ENCODE results near the gene SRCIN1.
"Not testable (repeated sequence)": the region's sequence is repeated elsewhere in the genome, so short reads cannot be mapped to it uniquely, and the experiment has no call there.

Gene SRCIN1

DNA sequence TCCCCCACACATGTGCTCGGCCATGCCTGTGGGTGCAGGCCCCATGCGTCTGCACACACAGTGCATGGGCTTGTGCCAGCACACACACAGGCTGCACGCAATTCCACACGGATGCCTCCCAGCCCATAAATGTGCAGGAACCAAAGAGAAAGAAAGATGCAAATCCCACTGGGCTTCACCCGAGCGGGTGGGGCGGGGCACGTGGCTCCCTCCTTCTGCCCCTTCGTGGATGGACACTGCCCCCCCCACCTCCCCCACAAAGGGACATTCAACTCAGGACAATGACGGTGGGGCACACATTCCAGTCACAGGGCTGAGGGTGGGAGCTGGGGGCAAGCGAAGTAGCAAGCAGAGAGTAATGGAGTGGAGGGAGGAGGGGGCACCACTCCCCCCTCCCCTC is 74.9 kb downstream of the SRCIN1 start:
- DNase-seq (ENCODE audit: insufficient read length, low spot score); FAIRE-seq: not testable (repeated sequence)

DNA sequence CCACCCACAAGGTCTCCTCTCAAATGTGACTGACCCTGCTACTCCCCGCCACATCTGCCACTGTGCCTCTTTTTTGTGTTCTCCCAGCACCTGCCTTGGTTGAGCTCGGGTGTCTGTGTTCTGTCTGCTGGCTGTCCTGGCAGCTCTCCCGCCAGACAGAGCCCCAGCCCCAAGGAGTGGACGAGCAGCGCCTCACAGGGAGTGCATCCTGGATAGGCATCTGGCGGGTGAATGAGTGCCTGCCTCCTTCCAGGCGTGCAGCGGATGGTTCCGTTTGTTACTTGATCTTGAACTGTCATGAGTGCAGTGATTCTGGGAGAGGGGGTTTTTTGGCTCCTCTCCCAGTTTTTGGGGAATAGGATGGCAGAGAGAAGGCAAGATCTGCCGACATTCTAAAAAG is 77.6 kb downstream of the SRCIN1 start:
- not testable (repeated sequence) for DNase-seq (ENCODE audit: insufficient read length, low spot score); FAIRE-seq

DNA sequence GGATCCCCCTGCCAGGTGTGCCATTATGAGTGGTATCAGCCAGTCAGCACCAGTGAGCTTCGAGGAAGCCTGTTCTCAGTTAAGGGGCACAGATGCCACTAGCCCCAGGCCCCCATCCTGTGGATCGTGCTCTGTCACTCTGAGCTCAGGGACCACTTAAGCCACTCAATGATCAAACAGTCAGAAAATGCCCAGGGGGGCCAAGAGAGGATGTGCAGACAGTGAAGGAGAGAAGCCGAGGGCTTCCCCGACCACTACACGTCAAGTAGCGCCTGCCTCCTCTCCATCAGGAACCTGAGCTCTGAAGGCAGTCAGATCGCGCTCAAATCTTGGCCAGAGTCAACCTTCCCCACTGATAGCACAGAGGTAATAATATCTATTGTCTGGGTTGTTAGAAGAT is 79.2 kb downstream of the SRCIN1 start:
- not testable (repeated sequence) for FAIRE-seq; DNase-seq (ENCODE audit: insufficient read length, low spot score)

DNA sequence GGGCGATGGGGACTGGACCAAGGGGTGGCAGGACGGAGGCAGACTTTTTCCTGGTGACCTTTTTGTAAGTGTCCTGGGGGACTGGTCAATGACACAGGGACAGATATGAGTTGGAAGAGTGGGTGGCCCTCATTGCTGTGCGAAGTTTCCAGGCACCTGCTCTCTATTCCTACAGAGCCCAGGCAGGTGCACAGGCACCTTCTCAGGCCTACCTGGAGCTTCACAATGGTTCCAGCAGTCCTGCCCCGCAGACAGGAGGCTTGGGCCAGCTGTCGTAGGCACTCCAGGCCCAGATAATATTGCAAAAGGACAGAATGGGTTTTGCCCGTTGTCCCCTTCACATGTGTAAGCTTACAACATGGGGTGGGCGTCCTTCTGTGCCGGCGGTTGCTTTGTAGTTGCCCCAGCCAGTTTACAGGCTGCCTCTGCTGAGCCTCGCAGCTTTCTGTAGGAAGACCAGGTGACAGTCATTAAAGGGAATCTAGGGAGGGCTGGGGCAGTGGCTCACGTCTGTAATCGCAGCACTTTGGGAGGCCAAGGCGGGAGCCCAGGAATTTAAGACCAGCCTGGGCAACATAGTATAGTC is 93.2 kb downstream of the SRCIN1 start:
- DNase-seq (ENCODE audit: insufficient read length, low spot score) (no peak), FAIRE-seq (no peak)

DNA sequence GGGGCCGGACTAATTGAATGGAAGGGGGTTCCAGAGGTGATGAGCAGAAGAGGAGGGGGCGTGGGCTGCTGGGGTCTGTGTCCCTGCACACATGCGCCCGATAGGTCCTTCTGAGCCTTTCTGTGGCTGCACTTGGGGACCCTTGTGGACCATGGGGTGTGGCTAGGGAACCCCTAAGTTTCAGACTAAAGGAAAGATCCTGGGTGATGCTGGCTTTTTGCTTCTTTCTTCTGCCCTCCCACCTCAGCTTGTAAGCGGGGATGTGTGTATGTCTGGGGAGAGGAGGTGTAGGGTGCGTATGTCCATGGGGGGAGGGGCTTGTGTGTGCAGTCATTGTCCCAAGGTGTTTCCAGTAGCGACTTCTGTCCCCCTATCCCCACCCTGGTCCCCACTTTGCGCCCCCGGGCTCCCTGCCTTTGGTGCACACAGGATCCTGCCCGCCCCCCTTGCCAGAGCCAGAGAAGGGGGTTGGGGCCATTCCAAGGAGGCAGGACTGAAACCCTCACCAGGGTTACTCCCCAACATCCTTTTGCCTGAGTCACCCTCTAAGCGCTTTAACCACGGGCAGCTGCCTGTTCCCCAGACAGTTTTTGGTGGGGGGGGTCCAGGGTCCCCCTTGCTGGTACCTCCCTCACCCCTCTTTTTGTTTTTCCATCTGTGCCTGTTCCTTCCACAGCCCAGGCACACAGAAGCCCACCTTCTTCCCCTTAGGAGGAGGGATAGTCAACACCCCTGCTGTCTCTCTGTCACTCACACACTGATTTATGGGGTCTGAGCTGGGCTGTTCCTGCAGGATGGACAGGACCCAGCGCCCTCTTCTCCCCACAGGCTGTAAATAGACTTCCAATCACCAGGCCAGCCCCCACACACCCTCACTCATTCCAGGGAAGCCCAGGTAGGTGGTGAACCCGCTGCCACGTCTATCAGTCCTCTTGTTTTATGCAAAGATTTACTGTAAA is 94.3 kb downstream of the SRCIN1 start:
- FAIRE-seq (no peak), DNase-seq (ENCODE audit: insufficient read length, low spot score) (peak; percentile 83)

DNA sequence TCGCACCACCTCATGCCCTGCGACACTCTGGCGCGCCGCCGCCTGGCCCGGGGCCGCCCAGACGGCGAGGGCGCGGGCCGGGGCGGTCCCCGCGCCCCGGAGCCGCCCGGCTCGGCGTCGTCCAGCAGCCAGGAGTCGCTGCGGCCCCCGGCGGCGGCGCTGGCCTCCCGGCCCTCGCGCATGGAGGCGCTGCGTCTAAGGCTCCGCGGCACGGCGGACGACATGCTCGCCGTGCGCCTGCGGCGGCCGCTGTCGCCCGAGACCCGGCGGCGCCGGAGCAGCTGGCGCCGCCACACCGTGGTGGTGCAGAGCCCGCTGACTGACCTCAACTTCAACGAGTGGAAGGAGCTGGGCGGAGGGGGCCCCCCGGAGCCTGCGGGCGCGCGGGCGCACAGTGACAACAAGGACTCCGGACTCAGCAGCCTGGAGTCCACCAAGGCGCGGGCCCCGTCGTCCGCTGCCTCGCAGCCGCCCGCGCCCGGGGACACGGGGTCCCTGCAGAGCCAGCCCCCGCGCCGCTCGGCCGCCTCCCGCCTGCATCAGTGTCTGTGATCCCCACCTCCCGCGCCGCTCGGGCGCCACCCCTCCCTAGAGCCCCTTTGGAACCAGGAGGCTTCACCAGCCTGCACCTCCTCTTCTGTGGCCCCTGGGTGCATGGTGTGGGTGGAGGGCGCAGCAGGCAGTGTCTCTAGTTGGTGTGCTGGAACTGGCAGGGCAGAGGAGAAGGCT is 95.2 kb downstream of the SRCIN1 start:
- DNase-seq (ENCODE audit: insufficient read length, low spot score), result no peak
- no peak for FAIRE-seq

DNA sequence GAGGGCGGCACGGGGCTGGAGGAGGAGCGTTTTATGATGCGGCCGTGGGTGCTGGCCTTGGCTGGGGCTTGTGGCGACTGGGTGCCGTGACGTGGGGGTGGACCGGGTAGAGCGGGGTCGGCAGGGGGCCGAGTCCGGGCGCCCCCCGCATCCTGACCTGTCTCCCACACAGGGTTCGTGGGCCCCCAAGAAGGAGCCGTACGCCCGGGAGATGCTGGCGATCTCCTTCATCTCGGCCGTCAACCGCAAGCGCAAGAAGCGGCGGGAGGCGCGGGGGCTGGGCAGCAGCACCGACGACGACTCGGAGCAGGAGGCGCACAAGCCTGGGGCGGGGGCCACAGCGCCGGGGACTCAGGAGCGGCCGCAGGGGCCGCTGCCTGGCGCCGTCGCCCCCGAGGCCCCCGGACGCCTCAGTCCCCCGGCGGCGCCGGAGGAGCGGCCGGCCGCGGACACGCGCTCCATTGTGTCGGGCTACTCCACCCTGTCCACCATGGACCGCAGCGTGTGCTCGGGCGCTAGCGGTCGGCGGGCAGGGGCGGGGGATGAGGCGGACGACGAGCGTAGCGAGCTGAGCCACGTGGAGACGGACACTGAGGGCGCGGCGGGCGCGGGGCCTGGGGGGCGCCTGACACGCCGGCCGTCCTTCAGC is 95.9 kb downstream of the SRCIN1 start:
- FAIRE-seq (no peak), DNase-seq (ENCODE audit: insufficient read length, low spot score) (no peak)

DNA sequence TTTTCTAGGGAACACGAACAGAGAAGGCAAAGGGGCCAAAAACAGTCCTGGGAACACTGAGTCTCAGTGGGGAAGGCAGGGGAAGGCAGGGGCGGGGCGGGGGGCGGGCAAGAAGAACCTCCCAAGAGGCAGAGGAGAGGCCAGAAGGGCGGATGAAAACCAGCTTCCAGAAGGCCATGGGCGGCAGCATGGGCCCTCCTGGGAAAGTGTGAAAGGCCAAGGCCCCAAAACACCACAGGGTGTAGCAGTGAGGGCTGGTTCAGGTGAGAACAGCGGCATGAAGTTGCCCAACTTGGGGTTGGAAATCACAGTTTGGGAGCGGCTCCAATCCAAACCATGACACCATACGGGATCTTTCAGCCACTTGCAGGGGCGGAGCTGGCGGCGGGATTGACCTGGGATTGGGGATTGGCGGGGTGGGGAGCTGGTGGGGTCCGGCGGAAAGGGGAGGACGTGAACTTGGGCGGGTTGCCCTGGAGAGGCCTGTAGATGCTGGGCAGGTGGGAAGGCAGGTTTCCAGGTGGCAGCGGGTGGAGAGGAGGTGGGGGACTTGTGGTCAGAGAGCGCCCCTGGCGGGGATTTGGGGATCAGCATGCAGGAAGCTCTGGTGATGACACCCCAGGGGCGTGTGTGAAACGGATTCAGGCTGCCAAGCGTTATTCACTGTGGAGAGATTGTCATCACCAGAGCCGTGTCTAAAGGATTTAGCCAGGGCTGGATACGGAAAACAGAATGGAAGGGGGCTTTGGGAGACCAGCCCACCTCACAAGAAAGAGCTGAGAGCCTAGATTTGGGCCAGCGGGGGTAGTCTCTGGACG is 96.6 kb downstream of the SRCIN1 start:
- peak; percentile 72 for DNase-seq (ENCODE audit: insufficient read length, low spot score)
- FAIRE-seq, result no peak

DNA sequence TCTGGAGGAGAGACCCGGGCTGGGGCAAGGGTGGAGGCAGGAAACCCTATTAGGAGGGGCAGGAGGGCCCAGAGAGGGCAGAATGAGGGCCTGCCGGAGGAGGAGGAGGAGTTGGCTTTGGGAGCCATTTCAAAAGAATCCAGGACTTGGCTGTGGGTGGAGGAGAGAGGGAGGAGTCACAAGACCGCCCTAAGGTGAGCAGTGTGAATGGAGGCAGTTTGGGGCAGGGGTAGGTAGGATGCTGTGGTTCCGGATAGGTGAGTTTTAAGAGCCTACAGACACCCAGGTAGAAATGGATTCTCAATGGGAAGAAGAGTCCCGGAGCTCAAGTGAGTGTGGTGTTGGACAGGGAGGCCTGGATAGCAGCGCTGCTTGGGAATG is 97.2 kb downstream of the SRCIN1 start:
- DNase-seq (ENCODE audit: insufficient read length, low spot score) (no peak), FAIRE-seq (no peak)

DNA sequence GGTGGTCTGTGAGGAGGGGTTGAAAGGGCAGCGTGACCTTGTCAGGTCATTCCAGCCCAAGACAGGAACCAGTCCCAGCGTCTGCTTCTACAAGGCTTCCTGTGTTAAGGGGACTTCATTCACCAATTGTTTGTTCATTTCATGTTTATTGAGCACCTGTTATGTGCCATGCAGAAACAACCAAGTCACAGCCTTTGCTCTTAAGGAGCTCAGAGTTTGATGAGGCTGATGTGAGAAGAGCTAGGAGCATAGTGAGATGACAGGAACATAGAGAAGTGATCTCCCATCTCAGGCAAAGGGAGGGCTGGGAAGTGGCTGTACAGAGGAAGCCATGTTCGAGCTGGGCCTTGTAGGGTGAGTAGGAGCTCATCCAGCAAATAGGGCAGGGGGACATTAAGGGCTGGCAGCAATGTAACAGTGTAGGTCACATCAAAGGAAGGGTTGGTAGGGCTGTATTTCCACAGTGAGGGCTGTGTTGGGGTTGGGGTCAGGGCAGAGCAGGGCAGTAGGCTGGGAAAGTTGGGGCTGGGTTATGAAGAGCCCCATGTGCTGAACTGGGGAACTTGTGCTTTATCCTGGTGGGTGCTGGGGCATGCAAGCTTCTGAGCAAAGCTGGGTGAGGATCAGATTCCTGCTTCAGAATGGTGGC is 97.7 kb downstream of the SRCIN1 start:
- no peak for DNase-seq (ENCODE audit: insufficient read length, low spot score)
- no peak for FAIRE-seq

DNA sequence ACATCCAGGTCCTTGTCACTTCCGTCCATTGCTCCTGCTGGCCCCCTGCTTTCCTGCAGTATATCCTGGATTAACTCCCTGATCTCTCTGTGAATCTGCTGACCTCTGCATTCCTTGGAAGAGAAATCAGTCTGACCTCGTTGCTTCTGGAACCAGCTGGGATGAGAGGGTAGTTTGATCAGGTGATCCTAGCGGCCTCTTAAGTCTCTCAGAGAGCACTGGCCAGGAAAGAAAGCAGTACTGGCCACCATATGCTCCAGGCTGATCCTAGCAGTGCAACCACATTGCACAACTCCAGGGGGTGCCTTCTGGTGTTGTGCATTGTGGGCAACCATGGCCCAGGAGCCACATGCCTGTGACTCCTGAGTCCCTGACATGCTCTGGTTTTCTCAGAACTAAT is 98.3 kb downstream of the SRCIN1 start:
- FAIRE-seq (no peak), DNase-seq (ENCODE audit: insufficient read length, low spot score) (no peak)

DNA sequence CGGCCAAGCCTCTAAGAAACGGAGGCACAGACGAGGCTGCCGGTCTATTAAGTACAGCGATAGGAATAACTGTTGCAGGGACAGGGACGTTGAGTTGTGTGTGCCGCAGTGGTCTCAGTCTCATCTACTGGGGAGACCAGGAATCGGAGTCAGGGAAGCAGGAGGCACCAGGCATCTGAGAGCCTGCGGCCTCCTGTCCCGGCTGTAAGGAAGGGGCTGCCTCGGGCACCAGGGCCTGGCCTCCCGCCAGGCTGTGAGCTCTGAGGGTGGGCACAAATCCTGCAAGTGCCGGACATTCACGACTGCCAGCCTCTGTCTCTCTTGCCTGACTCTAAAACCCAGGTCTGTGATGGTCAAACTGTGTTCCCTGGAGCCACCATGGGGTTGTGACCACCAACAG is 101.5 kb downstream of the SRCIN1 start:
- FAIRE-seq, result no peak

DNA sequence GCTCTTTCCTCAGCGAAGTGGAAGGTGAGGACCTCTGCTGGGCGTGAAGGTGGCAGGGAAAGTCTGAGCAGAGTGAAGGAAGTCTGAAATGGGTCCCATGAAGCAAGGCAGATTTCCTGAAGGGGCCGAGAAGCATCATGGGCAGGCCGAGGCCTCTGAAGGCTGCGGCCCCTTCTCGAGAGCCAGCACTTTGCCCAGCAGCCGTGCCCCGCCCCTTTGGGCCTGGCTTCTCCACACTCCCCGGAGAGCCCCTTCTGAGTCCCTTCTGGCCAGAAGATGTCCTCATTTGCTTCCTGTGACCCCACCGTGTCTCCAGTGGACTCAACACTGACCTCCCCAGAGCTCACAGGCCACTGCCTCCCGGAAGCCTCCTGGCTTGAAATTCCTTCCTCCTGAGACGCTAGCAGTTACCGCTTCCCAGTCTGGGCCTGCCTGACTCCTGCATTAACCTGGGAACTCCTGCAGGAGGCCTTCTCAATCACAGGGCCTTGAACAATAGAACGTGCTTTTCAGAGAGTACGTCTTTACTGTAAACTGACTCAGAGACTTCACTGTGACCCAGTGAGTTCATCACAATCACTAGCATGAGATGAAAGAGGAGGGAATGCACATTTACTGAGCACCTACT is 102.4 kb downstream of the SRCIN1 start:
- not testable (repeated sequence) for DNase-seq (ENCODE audit: insufficient read length, low spot score); FAIRE-seq

More for the DNA sequence above, 101.5 kb downstream of the SRCIN1 start:
- no peak for DNase-seq (ENCODE audit: insufficient read length, low spot score)

DNA sequence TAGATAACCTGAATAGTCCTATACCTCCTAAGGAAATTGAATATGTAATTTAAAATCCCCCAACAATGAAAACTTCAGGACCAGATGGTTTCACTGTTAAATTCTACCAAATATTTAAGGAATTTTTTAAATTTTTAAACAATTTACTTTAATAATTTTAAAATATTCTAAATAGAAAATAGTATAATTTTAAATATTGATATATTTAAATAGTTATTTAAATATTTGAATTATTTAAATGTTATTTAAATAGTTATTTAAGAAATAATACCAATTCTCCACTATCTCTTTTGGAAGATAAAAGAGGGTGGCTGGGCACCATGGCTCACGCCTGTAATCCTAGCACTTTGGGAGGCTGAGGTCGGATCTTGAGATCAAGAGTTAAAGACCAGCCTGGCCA is 104.0 kb downstream of the SRCIN1 start:
- DNase-seq (ENCODE audit: insufficient read length, low spot score); FAIRE-seq: not testable (repeated sequence)

DNA sequence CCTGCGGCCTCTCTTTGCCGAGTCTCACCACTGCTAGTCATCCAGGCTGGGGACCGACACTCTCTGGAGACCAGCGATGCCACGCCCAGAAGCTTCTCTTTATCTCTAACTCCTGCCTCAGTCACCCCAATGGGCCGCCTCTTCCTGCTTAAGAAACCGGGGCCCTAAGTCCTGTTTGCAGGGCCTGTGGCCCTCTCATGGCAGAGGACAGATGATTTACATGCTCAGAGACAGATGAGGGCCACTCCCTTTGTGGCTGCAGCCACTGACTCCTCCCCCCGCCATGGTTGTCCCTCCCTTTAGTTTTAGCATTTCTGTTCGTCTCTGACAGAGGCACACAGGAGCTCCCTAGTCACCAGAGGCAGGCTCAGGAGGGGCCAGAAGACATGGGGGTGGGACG is 106.5 kb downstream of the SRCIN1 start:
- not testable (repeated sequence) for DNase-seq (ENCODE audit: insufficient read length, low spot score); FAIRE-seq

DNA sequence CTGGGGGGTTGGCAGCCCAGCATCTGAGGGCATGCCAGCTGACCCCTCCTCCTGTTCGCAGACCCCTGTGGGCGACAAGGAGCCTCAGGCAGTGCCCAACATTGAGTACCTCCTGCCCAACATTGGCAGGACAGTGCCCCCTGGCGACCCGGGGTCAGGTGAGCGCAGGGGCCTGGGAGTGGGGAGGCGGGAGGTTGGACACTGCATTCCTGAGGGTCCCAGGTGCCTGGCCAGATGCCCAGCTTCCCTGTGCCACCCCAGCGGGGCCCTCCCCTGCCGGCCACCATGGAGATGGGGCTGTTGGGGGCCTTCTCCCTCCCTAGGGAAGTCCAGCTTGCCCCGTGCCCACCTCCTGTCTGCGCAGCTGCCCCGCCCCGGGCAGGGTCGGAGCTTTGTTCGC is 107.4 kb downstream of the SRCIN1 start:
- no peak for FAIRE-seq
- no peak for DNase-seq (ENCODE audit: insufficient read length, low spot score)

DNA sequence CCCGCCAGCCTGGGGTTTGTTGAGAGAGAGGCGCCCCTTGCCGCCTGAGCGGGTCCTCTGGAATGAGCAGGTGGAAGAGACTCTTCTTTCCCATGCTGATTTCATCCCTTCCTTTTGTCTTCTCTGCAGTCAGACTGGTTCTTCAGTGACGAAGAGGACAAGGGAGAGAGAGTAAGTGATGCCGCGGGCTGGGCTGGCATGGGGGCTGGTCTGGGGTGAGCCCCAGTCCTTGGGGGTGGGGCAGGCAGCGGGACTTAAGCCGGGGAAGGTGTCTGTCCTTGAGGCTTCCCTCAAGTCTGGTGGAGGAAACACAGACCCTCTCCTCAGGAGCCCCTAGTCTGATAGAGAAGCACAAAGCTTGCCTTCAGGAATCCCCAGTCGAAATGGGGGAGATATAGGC is 108.1 kb downstream of the SRCIN1 start:
- FAIRE-seq, result not testable (repeated sequence)

DNA sequence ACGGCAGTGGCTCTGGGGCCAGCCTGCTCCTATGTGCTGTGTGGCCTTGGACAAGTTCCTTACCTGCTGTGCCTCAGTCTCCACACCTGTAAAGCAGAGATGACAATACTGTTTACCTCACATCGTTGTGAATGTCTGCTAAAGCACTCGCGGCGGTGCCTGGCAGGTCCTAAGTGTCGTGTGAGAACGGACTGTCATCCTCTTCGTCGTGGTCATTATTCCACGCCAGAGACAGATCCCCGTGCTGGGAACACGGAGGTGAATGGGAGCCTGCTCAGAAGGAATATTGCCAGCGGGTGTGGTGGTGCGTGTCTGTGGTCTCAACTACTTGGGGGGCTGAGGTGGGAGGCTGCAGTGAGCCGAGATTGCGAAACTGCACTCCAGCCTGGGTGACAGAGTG is 111.6 kb downstream of the SRCIN1 start:
- DNase-seq (ENCODE audit: insufficient read length, low spot score), result not testable (repeated sequence)

More for the DNA sequence above, 108.1 kb downstream of the SRCIN1 start:
- not testable (repeated sequence) for DNase-seq (ENCODE audit: insufficient read length, low spot score)

More for the DNA sequence above, 111.6 kb downstream of the SRCIN1 start:
- FAIRE-seq, result not testable (repeated sequence)

Measured in HTR-8/SVneo (cell line).